GM10847 (cell line): ENCODE results near the gene HNRNPLL.

Source experiments
- POLR2A ChIP-seq: IDR thresholded peaks from 2 replicates; pipeline ENCODE4 v1.6.1; 2011; ENCODE audit not compliant: insufficient read length; ENCODE audit errors: extremely low read depth

Gene HNRNPLL

DNA sequence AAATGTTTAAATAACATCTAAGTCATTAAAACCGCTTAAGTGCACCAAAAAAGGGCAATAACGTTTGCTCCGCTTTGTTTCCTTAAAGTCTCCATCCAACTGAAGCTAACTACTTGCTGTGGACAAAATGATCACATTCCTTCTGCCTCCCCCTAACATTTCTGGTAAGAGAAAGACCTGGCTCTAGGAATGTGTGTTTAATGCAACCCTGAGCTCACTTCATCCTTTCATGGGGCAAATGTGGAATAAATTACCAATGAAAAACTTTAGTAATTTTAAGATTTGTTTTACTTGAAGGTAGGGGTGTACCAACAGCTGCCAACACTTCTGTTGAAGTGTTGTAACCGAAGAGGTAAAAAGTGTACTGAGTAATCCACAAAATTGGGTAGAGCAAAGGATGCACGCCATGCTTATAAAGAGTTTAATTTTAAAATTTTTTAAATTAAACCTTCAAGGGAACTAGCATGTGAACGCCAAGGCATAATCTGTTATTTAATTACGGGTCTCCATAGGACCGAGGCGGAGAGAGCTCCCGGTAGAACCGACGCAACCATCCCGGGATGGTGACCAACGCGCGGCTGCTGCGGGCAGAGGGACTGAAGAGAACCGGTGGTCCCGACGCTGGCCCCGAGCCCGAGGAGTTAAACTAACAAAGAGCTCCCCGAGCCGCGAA, 1.1 kb downstream of the HNRNPLL start:
- no peak for TF ChIP-seq POLR2A

DNA sequence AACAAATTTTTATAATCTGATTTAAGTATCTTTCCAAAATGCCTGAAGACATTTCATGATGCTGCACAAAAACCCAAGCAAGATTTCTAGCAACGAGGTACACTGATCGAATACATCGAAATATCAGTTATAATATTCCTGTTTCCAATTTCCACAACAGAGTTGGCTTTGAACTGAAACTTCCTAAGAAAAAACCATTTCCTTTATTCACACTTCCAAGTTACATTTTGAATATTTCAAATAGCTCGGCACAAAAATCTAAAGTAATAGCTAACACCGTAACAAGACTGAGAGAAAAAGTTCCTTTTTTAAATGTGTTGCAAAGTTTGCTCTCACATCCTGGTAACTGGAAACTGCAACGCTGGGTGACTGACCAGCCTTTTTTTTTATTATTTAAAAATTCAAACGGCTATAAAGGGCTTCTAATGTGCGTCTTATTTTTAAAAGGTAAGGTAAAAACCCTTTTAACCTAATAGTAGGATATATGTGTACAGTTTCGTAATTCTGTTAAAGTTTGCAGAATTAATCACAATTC, 1.7 kb downstream of the HNRNPLL start:
- no peak for TF ChIP-seq POLR2A

DNA sequence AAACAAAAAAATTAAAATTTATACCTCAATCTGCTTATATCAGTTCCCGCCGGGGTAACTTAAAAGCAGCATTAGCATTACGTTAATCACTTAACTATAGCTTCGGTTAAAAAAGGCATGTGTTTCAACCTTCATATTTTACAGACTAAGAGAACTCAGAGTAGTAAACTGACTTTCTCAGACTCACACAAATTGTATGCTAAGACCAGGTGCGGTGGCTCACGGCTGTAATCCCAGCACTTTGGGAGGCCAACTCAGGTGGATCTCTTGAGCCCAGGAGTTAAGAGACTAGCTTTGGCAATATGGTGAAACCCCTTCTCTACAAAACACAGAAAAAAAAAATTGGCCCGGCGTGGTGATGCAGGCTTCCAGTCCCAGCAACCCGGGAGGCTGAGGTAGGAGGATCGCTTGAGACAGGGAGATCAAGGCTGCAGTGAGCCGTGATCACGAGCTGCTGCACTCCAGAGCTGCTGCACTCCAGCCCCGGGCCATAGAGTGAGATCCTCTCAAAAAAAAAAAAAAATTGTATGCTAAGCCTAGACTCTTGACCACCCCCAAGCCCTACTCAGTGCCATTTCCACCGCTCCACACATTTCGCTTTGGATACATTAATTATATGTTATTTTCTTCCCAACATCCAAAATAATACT, 2.4 kb downstream of the HNRNPLL start:
- TF ChIP-seq POLR2A = no peak

DNA sequence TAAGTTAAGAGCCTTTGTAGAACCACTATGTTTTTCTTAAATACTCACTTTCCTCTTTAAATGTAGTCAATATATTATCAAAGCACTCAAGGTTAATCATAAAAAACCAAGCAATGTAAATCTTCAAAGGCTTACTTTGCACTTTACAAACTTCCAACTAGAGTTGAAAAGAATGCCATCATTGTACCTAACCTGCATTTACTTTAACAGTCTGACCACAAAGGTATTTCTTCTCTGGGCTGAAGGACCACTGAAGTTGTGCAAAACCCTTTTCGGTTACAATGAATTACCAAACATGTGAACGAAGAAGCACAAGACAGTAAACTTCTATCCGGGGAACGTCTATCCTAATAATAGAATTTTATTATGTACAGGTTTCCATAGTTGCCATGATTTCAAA, 3.0 kb downstream of the HNRNPLL start:
- TF ChIP-seq POLR2A = no peak

DNA sequence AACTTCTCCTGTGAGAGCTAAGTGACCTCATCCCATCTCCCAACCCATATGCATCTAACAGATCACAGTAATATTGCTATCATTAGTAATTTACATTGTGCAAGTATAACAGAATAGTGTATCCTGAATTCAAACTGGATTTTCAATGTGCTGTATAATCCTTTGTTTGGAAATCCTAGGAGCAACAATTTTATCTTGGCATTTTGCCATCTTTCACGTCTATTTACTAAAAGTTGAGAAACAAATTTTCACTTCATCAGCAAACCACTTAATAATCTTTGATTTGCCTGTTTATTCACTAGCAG, 3.8 kb downstream of the HNRNPLL start:
- no peak for TF ChIP-seq POLR2A

DNA sequence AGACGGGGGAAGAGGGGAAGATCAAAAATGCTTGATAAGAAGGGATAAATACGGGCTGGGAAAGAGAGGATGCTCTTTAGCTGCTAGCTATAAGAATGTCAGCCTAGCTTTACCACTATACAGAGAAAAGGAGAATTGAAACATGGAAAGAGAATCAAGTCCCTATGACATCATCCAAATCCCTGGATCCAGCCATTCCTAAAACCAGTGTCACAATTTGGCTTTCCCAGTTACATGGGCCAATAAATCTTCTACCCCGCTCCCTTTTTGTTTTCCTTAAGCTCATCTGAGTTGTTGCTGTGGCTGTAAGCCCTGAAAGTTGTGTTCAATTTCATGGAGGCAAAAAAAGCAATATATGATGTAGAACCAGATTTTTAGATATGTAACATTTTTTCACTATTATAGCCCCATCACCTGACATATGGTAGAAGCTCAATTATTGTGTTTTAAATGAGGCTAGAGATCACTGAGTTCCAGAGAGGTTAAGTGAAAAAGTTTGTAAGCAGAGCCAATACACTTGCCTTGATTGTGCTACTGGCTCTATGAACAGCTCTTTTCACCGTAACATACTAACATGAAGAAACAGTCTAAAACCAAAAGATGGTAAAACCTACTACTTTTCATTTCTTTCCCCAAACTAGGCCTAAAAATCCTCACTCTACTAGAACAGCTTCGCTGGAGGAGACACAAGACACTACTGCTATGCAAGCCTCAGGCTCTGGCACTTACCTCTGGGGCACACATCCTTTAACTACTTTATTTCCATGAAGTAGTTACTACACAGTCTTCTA, 4.3 kb downstream of the HNRNPLL start:
- TF ChIP-seq POLR2A = no peak

DNA sequence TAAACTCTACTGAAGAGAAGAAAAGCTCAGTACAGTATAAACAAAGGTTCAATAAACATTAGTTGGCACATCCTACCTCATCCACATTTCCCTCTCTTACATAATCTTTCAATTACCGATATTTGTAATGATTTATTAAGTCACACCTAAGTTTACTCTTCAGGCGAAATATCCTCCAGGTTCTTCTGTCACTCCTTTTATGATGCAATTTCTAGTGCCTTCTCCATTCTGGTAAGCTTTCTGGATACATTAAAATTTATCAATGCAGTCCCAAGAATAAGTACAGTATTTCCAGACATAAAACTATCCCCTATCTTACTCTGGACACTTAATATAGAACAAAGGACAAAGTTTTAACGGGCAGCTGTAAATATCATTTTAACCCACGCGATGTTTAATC, 5.6 kb downstream of the HNRNPLL start:
- TF ChIP-seq POLR2A = no peak

DNA sequence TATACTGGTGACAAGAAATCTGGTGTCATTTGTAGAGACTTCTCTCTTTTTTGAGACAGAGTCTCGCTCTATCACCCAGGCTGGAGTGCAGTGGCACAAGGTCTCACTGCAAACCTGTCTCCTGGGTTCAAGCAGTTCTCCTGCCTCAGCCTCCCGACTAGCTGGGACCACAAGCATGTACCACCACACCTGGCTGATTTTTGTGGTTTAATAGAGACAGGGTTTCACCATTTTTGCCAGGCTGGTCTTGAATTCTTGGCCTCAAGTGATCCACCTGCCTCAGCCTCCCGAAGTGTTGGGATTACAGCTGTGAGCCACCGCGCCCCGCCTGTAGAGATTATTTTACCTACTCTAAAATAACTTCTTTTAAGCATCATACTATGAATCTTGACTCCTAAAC, 6.5 kb downstream of the HNRNPLL start:
- TF ChIP-seq POLR2A = no peak

DNA sequence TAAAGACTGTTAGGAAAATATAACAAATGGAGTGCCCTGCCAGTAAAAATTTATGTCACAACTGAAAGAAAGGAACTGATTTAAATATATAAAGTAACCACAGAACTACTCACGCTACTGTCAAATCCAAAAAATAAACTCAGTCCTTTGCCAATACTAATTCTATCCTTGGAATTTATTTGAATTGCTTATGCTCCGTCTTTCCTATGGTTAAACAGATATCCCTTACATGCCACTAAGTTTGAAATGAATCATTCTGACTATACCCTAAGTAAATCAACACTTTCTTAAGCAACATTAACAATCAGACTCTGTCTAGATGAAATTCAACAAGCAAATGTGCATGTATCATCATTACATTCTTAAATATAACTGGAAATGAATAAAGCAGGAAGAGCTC, 9.8 kb downstream of the HNRNPLL start:
- no peak for TF ChIP-seq POLR2A

DNA sequence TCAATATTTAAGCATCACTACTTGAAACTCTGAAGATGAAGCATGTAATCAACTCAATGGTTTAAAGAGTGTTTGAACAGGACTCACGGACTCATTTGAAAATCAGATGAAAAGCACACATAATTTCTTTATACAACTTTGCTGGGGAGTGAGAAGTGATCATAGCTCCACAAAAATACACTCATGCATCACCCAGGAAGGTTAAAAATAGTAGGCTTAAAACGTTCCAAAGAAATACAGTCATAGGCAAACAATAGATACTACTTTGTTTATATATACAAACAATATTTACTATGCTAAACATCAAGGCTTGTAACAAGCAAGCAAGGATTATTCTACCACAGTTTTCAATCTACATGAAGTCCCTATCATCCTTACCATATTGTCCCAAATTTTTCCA, 11.6 kb downstream of the HNRNPLL start:
- TF ChIP-seq POLR2A = no peak

DNA sequence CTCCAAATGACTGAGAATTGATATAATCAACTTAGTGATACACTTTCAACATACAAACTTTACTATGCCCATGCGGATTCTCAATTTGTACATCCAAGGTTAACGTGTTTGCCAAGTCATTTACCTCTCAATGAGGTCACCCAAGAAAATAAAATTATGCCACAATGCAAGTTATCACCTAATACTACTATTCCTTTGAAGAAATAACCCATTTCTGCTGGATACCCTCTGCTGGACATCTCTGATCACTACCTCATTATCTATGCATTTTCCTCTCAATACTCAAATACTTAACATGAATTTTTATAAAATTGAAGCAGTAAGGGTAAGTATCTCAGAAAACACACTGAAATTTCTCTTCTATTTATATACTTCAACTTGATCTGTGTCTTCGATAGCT, 12.7 kb downstream of the HNRNPLL start:
- TF ChIP-seq POLR2A = no peak

DNA sequence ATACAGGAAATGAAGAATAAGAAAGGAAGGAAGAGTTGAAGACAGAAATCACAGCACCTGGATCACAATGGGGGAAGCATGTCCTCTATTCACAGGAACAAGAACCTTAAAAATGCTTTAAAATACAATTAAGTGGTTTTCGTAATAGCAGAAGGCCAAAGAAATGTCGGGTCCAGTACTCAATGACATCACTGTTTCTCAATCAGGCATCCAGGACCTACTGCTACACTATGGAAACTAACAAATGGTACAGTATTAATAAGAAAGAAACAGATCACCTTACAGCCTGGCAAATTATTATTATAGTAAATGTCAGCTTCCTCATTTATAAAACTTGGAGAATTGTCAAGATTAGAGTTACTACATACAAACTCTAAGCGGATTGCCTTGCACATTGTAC, 15.8 kb downstream of the HNRNPLL start:
- TF ChIP-seq POLR2A = no peak

DNA sequence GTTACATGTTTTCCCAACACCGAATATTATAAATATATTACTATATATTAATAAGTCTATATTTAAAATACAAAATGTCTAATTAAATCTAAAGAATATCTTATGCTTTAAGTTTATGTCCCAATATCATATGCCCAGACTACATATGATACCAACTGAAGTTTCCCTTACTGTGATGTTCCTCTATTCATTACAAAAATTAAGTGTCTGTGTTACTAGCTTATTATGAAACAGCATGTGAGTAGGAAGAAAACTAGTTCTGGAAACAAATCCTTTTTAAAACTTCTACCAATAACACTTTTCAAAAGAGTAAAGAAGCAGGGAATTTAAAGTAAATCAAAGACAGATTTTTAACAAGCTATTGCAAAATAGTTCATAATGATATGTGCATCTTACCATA, 17.8 kb downstream of the HNRNPLL start:
- no peak for TF ChIP-seq POLR2A

DNA sequence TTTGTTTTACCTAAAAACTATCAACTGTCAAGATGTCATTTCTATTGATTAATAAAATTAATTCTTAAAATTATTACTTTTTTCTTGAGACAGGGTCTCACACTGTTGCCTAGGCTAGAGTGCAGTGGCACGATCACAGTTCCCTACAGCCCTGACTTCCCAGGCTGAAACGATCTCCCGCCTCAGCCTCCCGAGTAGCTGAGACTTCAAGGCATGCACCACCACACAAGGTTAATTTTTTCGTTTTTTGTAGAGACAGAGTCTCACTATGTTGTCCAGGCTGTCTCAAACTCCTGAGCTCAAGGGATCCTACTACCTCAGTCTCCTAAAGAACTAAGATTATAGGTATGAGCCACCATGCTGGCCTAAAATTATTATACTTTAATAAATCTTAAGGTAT, 18.7 kb downstream of the HNRNPLL start:
- no peak for TF ChIP-seq POLR2A

DNA sequence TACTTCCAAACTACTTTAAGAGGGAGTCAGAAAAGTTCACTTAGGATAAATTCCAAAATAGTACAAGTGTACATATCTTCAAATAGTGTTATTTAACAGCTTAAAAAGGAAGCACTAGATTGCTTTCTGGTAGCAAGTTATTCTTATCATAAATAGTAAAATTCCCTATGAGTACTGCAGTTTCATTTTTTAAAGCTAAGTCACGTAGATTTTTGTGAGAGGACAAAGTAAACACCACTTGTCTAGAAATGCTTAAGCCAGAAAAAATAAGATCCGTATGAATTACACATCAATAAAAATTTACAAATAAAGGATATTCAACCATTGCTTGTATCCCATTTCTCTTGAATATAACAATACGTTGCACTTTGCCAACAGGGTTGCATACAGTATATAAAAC, 19.2 kb downstream of the HNRNPLL start:
- no peak for TF ChIP-seq POLR2A
